Tibial artery (tissue), 4 donors: Measurements from ENCODE around the gene ACTL8.

Experiments
- DNase-seq, 2 donors: peaks; one replicate each; pipeline ENCODE4 v3.0.0-alpha.2; 2019
- H3K27ac ChIP-seq, 2 donors: fragments of 200-600 bp; sonication (generic) in 1 of 2; 1 replicate in 1 of 2; 2 replicates in 1 of 2; pipeline ENCODE4 v1.5.1; 2018 to 2019; ENCODE audit warnings: mild to moderate bottlenecking in 1 of 2
- H3K27me3 ChIP-seq, 2 donors: fragments of 200-600 bp; sonication (generic) in 1 of 2; one replicate each; pipeline versions ENCODE4 v1.5.1 to v1.6.0; 2016 to 2019
- H3K36me3 ChIP-seq, 3 donors: fragments of 200-600 bp; sonication (generic) in 2 of 3; one replicate each; pipeline ENCODE4 v1.5.1; 2016 to 2019; ENCODE audit warnings: mild to moderate bottlenecking in 2 of 3
- H3K4me1 ChIP-seq, 4 donors: fragments of 200-600 bp; sonication (generic) in 2 of 4; 1 replicate in 3 of 4; 2 replicates in 1 of 4; pipeline ENCODE4 v1.5.1; 2016 to 2019
- H3K4me3 ChIP-seq, 2 donors: fragments of 200-600 bp; sonication (generic) in 1 of 2; 1 replicate in 1 of 2; 2 replicates in 1 of 2; pipeline ENCODE4 v1.5.1; 2018 to 2019; ENCODE audit warnings: mild to moderate bottlenecking in 2 of 2
- H3K9me3 ChIP-seq, 3 donors: fragments of 200-600 bp; sonication (generic) in 1 of 3; one replicate each; pipeline ENCODE4 v1.5.1; 2016 to 2019
- CTCF ChIP-seq, 2 experiments: fragments of 200-600 bp in 1 of 2; fragments of 450-650 bp in 1 of 2; IDR thresholded peaks; one replicate each; pipeline ENCODE4 v1.5.1; 2017 to 2019; ENCODE audit warnings: antibody characterized with exemption in 2 of 2, mild to moderate bottlenecking in 1 of 2, moderate library complexity in 1 of 2
- intact Hi-C: fragments of 100-400 bp; cut with DNase I; formaldehyde crosslinking; loops from one replicate; pipeline ENCODE4 v1.15.0; 2023; ENCODE audit warnings: low total_unique reads

Gene ACTL8

DNA sequence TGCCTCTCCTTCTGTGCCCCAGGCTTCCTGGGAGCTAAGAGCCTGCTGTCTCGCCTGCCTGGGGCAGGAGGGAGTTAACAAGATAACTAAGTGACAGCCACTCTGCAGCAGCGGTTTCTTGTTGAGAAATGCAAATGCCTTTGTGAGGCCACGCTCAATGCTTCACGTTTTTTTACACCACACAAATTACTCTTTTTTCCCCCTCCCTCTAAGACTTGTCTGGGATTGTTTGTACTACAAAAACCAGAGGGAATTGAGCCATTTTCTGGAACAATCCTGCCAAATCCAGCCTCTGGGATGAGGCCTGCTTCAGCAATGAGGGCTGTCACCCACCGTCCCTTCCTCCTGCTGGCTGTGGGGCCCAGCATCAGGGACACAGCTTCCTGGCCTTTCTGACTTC lies 119.6 kb downstream of the ACTL8 start:
- TF ChIP-seq CTCF (IDR thresholded peaks at IDR 0.05) = no peak
- intact Hi-C loops = no loop called here
- peaks cover 0 to 10% (median 0%) of the 10 kb centered on the region in 4 donors for H3K4me1 ChIP-seq
- H3K4me3 ChIP-seq = no peak overlapping the region
- peak in 1 of 2 donors; percentile 31 for DNase-seq
- H3K9me3 ChIP-seq = no peaks in the 10 kb centered on the region
- no peaks in the 10 kb centered on the region for H3K36me3 ChIP-seq
- no peak overlapping the region for H3K27ac ChIP-seq
- H3K27me3 ChIP-seq = peaks cover 0 to 11% of the 10 kb centered on the region in 2 donors

DNA sequence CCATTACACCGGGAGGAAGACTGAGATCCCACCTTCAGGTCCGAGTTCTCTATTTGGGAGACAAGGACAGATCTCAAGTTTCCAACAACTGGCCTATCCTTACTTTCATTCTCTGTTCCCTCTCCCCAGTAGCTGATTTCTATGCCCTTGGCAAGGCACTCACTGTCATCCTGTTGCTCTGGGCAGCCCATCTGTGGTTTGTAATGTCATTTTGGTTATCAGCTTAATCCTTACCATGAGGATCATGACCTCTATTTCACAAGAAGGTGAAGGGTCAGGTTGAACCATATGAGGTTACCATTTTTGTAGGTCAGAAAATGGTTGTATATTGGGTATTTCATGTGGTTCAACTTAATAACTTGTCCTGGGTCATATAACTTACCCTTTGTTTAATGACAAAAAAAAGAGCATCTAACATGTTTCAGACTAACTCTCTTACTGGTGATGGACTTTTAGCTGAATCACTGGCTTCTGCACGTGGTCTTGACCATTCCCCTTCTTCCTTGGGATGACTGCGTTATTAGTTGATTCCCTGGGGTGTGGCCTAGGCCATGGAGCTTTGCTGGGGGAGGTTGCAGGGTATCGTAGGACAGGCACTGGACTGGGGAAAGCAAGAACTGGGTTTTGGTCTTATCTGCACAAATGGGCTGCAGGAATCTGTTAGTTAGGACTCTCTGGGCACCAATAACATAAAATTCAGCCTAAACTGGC lies 120.2 kb downstream of the ACTL8 start:
- Histone ChIP-seq H3K9me3 (no peaks in the 10 kb centered on the region), H3K27ac (no peak overlapping the region), H3K4me1 (peaks cover 0 to 10% (median 0%) of the 10 kb centered on the region in 4 donors), H3K36me3 (no peaks in the 10 kb centered on the region), H3K27me3 (peaks cover 0 to 17% of the 10 kb centered on the region in 2 donors), H3K4me3 (no peak overlapping the region)
- TF ChIP-seq CTCF (IDR thresholded peaks at IDR 0.05) = no peak
- DNase-seq = no peak
- intact Hi-C loops = no loop called here

DNA sequence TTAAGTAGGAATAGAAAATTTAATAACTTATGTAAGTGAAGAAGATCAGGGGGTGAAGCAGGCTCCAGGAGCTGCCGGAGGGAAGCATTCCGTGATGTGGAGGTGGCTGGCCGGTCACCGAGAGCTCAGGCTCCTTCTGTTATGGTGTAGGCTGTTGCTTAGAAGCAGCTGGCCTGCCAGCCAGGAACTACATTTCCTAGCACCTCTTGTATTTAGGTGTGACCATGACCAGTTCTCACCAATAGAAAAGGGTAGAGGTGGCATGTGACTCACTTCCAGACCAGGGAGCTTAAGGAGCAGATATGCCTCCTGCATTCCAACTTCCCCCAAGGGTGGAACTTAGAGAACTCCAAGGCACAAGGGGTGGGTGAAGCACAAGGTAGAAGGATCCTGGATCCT lies 120.7 kb downstream of the ACTL8 start:
- Histone ChIP-seq H3K4me3 (no peak overlapping the region), H3K27me3 (peaks cover 0 to 23% of the 10 kb centered on the region in 2 donors), H3K9me3 (no peaks in the 10 kb centered on the region), H3K4me1 (peaks cover 0 to 10% (median 0%) of the 10 kb centered on the region in 4 donors), H3K27ac (no peak overlapping the region), H3K36me3 (no peaks in the 10 kb centered on the region)
- TF ChIP-seq CTCF (IDR thresholded peaks at IDR 0.05) = no peak
- DNase-seq = peak in 1 of 2 donors; percentile 35
- intact Hi-C loops = no loop called here
